NCI-H2227 (cell line): ENCODE data around the gene HOXA9.

Experiments used
- DNase-seq: peaks from one replicate; lab custom pipeline; 2025; ENCODE audit not compliant: unreplicated experiment; lab: John Stamatoyannopoulos, UW

Gene HOXA9

DNA sequence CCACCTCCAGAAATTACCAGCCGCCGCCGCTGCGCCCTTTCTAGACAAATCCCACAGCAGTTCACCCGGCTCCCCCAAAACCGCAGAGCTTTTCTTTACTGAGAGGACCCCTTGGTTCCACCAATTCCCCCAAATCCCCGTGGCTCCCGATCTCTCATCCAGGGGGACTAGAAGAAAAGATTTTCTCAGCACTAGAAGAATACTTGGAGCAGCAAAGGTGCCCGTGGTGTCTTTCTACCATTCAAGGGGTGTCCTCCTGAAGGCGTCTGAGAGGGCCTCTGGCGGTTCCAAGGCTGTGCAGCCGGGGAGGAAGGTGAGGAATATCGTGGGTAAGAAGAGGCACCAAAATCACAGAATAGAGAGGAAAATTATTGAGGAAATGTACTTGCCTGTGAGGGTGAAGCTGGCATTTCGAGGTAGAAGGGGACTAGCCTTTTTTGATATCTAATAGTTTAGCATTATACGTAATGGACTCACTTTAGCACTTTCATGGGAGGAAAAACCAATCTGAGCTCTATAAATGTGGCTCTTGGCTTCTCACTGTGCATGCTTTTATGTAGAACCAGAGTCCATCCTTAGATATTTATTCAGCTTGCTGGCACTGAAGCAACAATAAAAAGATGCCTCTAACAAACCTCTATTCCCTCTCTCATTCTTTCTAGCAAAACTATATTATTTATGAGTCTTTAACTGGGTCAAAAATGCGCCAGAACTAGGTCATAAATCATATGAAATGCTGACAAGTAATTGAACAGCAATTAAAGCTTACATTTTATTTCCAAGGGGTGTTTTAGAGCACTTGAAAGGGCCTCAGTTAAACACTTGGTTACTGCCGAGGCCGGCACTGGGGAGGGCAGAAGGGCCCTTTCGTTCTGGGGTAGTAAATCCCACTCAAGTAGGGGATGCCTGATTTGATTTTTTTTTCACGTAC, 49.0 kb downstream of the HOXA9 start:
- DNase-seq, result no peak

DNA sequence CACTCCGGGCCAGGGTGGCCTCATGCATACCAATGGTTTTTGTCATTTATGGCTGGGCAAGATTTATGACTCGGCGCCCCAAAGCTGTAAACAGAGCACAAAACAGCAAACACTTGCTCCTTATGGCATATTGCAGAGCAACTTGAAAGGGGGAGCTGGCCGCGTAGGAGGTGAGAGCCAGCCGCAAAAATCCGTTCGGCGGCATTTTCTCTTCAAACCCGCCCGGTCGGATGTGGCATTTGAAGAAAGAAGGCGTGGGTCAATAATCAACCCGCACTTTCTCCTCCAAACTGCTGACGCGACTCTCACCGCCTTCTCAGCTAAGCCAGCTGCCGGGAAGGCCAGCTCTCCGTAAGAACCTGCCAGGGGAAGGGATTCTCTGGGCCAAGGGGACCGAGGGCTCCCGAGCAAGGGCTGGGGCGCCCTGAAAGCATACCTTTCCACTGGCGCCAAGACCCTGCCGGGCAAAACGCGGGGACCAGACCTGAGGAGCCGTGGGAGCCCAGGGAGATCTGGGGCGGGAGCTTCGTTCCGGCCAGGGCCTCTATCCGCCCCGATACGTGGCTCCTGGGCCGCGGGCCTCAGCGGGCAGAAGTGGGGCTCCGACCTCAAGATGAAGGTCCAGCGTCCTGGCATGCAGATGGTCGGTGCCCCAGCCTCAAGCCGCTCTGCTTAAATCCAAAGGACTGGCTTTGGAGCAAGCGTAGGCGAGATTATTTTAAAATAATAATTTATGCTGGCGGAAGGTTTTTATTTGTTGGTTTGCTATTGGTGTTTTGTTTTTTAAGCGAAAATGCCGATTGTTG, 49.9 kb downstream of the HOXA9 start:
- no peak for DNase-seq

DNA sequence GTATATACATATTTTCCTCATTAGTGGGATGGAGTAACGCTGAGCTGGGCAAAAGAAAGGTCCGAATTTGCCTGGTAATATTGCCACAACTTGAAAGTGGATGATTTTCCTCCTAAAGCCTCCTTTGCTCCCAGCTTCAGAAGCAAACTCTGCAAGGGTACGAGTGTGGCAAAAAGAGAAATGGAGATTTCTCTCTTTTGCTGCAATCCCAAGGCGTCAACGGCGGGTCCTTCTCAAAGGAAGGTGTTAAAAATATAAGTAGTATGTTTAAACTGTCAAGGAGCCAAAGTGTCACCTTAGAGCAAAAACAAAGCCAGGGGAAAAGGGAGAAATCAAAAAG, 50.5 kb downstream of the HOXA9 start:
- DNase-seq, result no peak

- no peak for DNase-seq
Measured at GRCh38 chr7:27113991-27114769, 51.2 kb downstream of the HOXA9 start.

- DNase-seq, result no peak
Measured at GRCh38 chr7:27112955-27113949, 52.1 kb downstream of the HOXA9 start.
